Germinal center (tissue), 1 donor: Measurements from ENCODE around the gene CCL28.
"Not testable (repeated sequence)": the region's sequence is repeated elsewhere in the genome, so short reads cannot be mapped to it uniquely, and the experiment has no call there.

ENCODE experiments used
- DNase-seq: peaks from one replicate; pipeline ENCODE4 v3.0.0; 2012; ENCODE audit warnings: mixed read lengths, low spot score

CCL28 gene

DNA sequence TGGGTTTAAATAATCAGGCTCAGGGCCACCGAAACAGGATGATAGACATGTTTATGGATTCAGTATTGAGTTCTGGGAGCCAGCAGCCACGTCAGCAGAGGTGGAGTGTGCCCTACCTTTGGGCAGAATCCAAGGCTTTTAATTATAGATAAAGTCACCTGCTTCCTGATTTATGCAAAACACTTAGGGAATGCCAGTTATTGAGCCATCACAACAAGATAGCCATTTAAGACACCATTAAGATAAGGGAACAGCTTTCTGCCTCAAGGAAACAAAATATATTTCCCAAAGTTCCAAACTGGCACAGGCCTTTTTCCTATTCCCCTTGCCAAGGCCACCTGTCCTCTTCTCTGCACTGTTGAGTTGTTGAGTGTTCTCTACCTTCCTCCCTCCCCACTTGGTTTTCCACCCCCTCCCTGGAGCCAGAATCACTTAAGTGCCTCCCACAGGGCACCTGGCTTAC is 2.4 kb downstream of the CCL28 start:
- DNase-seq = no peak

DNA sequence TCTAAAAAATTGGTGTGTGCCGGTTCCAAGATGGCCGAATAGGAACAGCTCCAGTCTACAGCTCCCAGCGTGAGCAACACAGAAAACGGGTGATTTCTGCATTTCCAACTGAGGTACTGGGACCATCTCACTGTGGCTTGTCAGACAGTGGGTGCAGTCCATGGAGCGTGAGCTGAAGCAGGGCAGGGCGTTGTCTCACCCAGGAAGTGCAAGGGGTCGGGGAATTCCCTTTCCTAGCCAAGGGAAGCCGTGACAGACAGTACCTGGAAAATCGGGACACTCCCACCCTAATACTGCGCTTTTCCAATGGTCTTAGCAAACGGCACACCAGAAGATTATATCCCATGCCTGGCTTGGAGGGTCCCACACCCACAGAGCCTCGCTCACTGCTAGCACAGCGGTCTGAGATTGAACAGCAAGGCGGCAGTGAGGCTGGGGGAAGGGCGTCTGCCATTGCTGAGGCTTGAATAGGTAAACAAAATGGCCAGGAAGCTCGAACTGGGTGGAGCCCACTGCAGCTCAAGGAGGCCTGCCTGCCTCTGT is 9.6 kb downstream of the CCL28 start:
- not testable (repeated sequence) for DNase-seq

GRCh38 chr5:43401827-43402226 is 10.4 kb downstream of the CCL28 start:
- DNase-seq = no peak

DNA sequence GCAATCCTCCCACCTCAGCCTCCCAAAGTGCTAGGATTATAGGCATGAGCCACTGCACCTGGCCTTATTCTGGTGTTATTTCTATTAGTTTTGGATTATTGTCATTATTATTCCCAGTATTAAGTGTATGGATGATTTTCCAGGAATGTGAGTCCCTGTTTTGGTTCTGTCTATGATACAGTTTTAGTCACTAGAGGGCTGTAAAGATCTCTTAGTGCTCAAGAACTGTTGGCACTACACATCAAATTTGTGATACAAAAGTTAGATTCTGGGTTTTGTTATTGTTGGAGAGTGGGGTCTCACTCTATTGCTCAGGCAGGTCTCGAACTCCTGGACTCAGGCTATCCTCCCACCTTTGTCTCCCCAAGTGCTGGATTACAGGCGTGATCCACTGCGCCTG is 12.1 kb downstream of the CCL28 start:
- no peak for DNase-seq

GRCh38 chr5:43396762-43397304 is 15.4 kb downstream of the CCL28 start:
- DNase-seq = peak; percentile 77

DNA sequence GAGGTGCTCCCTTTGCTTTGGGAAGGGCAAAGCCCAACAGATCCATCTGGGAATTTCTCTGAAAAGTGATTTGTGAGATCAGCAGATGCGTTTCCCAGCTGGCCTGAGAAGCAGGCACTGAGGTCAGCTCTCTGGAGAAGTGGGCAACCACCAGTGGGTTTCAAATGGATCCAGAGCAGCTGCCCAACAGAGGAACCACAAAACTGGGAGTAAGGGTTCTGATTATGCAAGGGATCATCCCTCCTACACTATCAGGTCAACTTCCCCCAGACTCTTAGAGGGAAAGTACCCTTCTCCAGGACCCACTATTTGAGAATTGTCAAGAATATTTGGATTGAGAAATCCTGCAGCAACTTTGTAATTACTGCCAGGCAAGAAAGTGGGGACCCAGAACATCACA is 21.7 kb downstream of the CCL28 start:
- no peak for DNase-seq

DNA sequence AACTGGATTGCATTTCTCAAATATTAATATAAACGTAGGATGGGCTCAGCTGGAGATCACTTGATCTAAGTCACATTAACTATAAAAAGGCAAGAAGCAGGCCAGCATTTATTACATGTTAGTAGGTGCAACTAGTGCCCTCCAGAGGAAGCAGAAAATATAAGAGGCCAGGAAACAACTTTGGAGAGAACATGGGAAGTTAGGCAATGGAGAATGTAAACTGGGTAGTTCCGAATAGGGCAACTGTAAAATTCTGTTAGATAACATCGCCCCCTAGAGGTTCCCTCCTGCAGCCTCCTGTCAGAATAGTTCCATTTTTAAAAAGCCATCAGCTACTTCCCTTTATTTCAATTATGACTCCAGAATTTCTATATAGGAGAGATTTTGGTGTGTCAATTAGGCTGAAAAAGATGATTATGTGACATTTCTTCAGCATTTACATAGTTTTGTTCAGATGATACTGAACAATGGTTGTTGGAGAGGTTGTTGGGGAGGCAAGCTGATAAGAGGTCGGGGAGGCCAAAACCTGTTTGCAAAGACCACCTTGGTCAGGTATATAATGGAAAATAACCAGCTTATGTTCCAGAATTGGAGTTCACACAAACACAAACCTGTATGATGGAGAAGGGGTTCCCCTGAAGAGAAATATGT is 22.4 kb downstream of the CCL28 start:
- peak; percentile 70 for DNase-seq

GRCh38 chr5:43386960-43387362 is 25.2 kb downstream of the CCL28 start:
- no peak for DNase-seq

DNA sequence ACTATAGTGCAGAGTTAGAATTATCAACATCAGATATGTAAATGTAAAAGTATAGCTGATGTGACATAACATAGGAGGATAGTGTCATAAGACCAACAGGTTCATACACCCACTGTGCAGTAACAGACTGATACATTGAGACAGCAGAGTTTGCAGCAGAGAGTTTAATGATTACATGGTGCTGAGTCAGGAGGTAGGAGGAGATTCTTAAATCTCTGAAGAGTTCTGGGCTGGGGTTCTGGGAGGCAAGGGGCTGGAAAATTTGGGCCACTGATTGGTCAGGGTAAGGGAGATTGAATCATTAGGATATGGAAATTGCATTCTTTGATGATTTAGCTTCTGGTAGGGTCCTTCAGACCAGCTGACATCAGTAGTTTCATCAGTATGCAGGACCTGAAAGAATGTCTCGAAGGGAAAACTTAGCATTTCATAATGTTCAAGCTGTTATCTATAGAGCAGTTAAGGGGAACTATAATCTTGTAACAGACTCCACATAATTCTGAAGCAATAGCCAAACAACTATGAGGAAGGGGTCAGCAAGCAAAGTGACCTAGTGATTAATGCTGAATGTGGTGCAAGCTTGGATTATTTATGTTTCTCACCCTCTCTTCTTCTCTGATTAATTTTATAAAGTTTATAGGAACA is 35.6 kb downstream of the CCL28 start:
- no peak for DNase-seq

GRCh38 chr5:43371821-43372220 is 40.4 kb downstream of the CCL28 start:
- no peak for DNase-seq

- no peak for DNase-seq
These were observed 41.8 kb downstream of the CCL28 start for GRCh38 chr5:43370352-43370751.

GRCh38 chr5:43369651-43370050 is 42.5 kb downstream of the CCL28 start:
- DNase-seq = no peak

GRCh38 chr5:43367909-43368669 is 44.1 kb downstream of the CCL28 start:
- no peak for DNase-seq

DNA sequence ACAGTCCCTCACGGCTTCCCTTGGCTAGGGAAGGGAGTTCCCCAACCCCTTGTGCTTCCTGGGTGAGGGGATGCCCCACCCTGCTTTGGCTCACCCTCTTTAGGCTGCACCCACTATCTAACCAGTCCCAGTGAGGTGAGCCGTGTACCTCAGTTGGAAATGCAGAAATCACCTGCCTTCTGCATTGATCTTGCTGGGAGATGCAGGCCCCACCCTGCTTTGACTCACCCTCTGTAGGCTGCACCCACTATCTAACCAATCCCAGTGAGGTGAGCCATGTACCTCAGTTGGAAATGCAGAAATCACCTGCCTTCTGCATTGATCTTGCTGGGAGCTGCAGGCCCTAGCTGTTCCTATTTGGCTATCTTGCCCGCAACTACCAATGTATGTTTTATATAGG is 44.7 kb downstream of the CCL28 start:
- DNase-seq = no peak

GRCh38 chr5:43366680-43367246 is 45.4 kb downstream of the CCL28 start:
- not testable (repeated sequence) for DNase-seq

DNA sequence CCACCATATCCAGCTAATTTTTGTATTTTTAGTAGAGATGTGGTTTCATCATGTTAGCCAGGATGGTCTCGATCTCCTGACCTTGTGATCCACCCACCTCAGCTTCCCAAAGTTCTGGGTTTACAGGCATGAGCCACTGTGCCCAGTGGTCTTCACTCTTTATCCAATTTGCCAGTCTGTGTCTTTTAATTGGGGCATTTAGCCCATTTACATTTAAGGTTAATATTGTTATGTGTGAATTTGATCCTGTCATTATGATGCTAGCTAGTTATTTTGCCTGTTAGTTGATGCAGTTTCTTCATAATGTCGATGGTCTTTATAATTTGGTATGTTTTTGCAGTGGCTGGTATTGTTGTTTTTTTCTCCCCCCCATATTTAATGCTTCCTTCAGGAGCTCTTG is 47.0 kb downstream of the CCL28 start:
- DNase-seq = not testable (repeated sequence)

GRCh38 chr5:43363445-43364152 is 48.6 kb downstream of the CCL28 start:
- DNase-seq = no peak

DNA sequence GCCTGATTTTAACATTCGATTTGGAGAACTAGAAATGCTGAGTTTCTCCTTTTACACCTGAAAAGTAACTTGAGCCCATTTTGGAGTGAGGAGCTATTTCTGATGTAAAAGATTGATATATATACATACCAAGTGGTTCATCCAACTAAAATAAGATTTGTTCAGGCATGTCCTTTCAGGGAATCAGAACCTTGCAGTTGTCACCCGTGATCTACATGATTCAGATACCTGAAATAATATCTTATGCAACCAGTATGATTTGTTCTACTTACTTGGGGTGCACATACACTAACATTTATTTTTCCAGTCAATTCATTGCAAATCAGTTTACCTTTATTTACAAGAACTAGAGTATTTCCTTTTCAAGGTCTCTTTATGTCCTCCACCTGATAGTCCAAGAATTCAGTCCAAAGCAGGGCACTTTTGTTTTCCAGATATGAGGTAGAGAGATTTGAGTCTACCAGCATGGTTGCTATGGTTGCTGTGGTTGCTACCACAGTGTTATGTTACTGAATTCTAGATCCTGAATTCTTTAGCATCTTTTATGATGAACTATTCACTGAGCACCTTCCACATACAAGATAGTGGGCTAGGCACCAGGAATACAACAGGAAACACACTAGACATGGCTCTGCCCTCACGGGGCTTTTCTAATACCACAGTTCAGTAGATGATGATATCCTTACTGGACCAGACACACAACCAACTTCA is 49.3 kb downstream of the CCL28 start:
- DNase-seq = no peak

GRCh38 chr5:43358726-43359125 is 53.5 kb downstream of the CCL28 start:
- no peak for DNase-seq

DNA sequence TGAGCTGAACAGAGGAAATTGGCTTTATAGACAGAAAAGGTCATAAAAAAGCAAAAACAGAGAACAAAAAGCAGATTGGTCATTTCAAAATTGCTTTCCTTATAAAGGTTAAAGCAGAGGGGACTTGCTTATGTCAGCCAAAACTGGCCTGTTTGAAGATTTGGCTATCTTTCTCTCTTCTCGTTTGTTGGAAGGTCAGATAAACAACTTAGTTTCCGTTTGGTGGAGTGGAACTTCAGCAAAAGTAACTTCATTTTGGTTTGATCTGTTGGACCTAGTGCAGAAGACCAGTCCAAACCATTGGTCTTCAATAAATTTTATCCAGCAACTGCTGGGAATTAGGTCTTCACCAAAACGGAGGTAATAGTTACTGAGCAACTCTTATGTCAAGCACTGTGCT is 53.9 kb downstream of the CCL28 start:
- no peak for DNase-seq

DNA sequence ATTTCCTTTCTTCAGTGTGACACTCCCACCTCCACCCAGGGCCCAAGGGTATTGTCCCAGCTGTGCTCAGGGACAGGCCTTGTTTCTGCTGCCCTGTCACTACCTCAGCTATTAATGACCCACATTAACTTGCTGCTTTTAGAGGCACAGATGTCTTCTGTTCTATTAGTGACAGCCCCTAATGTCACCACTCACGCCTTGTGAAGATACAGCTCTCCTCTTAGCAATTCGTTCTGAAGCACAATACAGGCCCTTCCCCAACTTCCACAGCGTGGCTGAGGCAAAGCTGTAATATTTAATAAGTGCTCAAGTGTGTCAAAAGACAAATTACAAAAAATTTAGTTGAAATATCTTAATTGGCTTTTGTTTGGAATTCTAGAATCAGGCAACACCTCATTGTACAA is 54.3 kb downstream of the CCL28 start:
- DNase-seq = no peak
